ENCODE results near the gene MUC5AC. TPM values are rescaled to one million over a fixed set of nuclear protein-coding genes. Genes with fewer than 3 reads are reported as not detected.

Gene MUC5AC
- total RNA-seq, 3 donors from 2014 or later = 0.03 to 0.63 TPM; not detected in 1

DNA sequence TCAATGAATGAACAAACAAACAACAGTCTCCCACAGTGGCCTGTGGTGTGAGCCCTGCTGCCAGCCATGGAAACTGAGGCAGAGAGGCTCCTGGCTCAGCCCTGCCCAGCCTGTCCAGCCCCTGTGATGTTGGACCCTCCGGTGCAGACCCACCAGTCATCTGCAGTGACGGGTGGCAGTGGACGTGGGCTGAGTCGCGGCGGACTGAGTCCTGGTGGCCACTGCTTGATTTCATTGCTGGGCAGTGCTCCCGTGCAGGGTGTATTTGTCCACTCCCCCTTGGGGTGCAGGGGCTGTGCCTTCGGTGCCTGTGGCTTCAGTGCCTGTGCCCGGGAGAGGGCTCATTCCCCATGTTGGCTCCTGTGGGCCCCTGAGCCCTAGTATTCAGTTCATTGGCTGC lies 31.9 kb upstream of the MUC5AC start:
- no peak for ATAC-seq
- Histone ChIP-seq H3K4me1 (ENCODE audit: low read depth) (no peaks in the 10 kb centered on the region), H3K9me3 (no peaks in the 10 kb centered on the region), H3K36me3 (ENCODE audit: low read depth) (no peaks in the 10 kb centered on the region), H3K4me3 (no peak overlapping the region)
- TF ChIP-seq CTCF (IDR thresholded peaks at IDR 0.05) = no peak
- no peak for DNase-seq
- intact Hi-C loops (cut with DNase I, micrococcal nuclease) = no loop called here

- no peaks in the 10 kb centered on the region for H3K9me3 ChIP-seq
- H3K36me3 ChIP-seq (ENCODE audit: low read depth) = no peaks in the 10 kb centered on the region
- H3K4me1 ChIP-seq (ENCODE audit: low read depth) = no peaks in the 10 kb centered on the region
- no peak for TF ChIP-seq CTCF (IDR thresholded peaks at IDR 0.05)
- DNase-seq (no peak), ATAC-seq (no peak)
- H3K4me3 ChIP-seq = no peak overlapping the region
- intact Hi-C loops (cut with DNase I, micrococcal nuclease) = no loop called here
Measured at GRCh38 chr11:1126491-1126926, 31.2 kb upstream of the MUC5AC start.

DNA sequence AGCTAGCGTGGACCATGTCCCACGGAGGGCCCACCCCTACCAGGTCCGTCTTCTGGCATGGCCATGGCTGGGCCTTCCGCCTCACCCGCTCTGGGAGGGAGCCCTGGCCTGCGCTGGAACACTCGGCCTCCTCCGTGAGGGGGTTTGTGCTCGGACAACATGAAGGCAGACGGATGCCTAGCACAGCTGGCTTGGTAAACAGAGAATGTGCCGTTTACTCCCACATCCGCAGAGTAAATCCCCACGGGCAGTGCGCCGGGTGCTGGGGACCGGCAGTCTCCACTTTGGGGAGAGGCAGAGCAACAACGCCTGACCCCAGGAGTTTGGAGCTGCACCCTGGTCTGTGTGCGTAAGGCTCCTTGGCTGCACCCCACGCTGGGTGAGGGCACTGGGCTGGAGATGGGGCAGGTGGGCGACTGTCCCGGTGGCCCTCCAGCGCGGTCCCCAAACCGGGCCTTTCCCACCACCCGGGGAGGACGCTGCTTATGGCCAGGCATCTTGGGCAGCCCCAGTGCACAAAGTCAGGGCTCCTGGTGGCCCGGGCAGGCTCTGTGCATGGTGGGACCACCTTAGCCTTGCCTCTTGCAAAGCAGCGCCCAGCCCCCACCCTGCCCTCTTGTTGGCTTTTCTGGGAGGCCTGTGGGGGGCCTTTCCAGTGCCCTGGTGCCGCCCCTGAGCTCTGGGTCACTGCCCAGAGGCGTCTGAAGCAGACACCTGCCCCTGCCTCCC lies 30.7 kb upstream of the MUC5AC start:
- no peaks in the 10 kb centered on the region for H3K9me3 ChIP-seq
- intact Hi-C loops (cut with DNase I, micrococcal nuclease) = no loop called here
- H3K4me1 ChIP-seq (ENCODE audit: low read depth) = no peaks in the 10 kb centered on the region
- ATAC-seq (no peak), DNase-seq (no peak)
- TF ChIP-seq CTCF (IDR thresholded peaks at IDR 0.05) = no peak
- H3K36me3 ChIP-seq (ENCODE audit: low read depth) = no peaks in the 10 kb centered on the region
- H3K4me3 ChIP-seq = no peak overlapping the region

DNA sequence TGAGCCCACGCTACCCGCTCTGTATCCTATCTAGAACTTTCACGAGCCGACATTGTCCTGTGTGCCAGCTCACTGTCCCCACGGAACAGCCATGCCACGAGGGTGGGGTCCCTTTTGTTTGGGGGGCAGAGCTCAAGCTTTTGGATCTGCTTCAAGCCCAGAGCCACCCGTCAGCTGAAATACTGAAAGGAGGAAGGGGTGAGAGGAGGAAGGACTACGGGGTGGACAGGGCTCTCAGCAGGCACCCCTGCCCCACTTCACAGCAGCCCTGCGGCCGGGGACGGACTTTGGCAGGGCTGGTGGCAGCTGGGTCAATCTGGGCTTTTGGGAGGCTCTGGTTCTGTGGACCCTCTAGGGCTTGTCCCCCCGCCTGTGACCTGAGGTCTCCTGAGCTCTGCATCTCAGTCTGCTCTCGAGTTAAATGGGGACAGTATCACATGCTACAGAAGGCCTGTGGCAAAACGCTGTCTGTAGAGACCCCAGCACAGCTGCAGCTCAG lies 30.0 kb upstream of the MUC5AC start:
- Histone ChIP-seq H3K9me3 (no peaks in the 10 kb centered on the region), H3K4me1 (ENCODE audit: low read depth) (no peaks in the 10 kb centered on the region), H3K36me3 (ENCODE audit: low read depth) (no peaks in the 10 kb centered on the region), H3K4me3 (no peak overlapping the region)
- DNase-seq (no peak), ATAC-seq (no peak)
- no peak for TF ChIP-seq CTCF (IDR thresholded peaks at IDR 0.05)
- intact Hi-C loops (cut with DNase I, micrococcal nuclease) = no loop called here

DNA sequence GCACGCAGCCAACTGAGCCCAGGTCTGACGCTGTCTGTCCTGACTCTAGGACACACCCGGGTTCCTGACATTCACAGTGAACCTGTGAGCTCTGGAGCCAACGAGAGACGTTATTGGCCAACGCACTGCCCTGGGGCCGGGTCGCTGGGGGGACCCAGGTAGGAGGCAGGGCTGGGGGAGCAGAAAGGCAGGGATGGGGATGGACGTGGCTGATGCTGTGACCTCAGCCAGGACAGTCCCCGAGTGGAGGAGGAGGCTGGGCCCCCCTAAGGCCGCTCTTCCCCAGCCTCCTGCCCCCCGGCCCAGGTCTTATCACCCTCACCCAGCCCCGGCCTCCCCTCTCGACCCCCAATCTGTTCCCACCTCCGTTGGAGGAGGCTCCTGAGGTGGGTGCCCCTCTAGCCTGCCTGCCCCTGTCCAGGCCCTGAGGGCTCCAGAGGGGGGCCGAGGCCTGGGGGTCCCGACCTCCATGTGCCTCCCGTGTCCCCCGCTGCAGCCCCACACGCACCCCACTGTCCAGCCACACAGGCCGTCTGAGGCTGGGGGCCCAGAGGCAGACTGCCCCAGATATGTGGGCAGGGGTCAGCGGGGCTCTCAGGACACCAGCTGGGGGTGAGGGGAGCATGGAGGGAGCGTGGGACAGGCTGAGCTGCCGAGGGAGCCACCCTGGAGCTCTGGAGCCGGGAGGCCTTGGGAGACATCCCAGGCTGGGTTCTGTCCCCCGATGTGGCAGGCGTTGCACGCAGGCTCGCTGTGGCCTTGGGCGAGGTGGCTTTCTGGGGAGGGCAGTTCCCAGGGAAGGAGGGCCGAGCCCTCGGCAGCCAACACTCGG lies 29.2 kb upstream of the MUC5AC start:
- ATAC-seq (no peak), DNase-seq (no peak)
- Histone ChIP-seq H3K36me3 (ENCODE audit: low read depth) (no peaks in the 10 kb centered on the region), H3K4me3 (no peak overlapping the region), H3K4me1 (ENCODE audit: low read depth) (no peaks in the 10 kb centered on the region), H3K9me3 (no peaks in the 10 kb centered on the region)
- intact Hi-C loops (cut with DNase I, micrococcal nuclease) = no loop called here
- TF ChIP-seq CTCF (IDR thresholded peaks at IDR 0.05) = no peak

Data from mucosa of descending colon (tissue), 3 donors.